Head of caudate nucleus (tissue), 42 donors: Measurements from ENCODE around the gene MEP1A.
A peak's percentile ranks its signal among the peaks of the same experiment; 100 is the strongest.
"Not testable (repeated sequence)": the region's sequence is repeated elsewhere in the genome, so short reads cannot be mapped to it uniquely, and the experiment has no call there.

Experiments
- DNase-seq, 42 donors: peaks; one replicate each; pipeline versions ENCODE4 v3.0.0 to v3.0.0-alpha.2; 2020 to 2021; ENCODE audit warnings: mixed read lengths in 7 of 42
- intact Hi-C: fragments of 100-400 bp; cut with DNase I; formaldehyde crosslinking; loops from one replicate; pipeline ENCODE4 v1.15.0; 2022

MEP1A gene

GRCh38 chr6:46816626-46817025, 23.4 kb downstream of the MEP1A start:
- intact Hi-C loops, result no loop called here
- no peak for DNase-seq

GRCh38 chr6:46819561-46819960, 26.4 kb downstream of the MEP1A start:
- no peak for DNase-seq
- intact Hi-C loops, result no loop called here

- intact Hi-C loops, result no loop called here
- no peak for DNase-seq
These were observed 28.3 kb downstream of the MEP1A start for GRCh38 chr6:46821458-46821881.

GRCh38 chr6:46828939-46829338, 35.8 kb downstream of the MEP1A start:
- intact Hi-C loops, result no loop called here
- no peak for DNase-seq

- DNase-seq, result no peak
- intact Hi-C loops, result no loop called here
These were observed 39.6 kb downstream of the MEP1A start for GRCh38 chr6:46832816-46833215.

GRCh38 chr6:46834257-46834916, 41.2 kb downstream of the MEP1A start:
- intact Hi-C loops, DNase-seq: not testable (repeated sequence)

- intact Hi-C loops, DNase-seq: not testable (repeated sequence)
These were observed 41.8 kb downstream of the MEP1A start for GRCh38 chr6:46834991-46835390.

GRCh38 chr6:46838033-46838432, 44.8 kb downstream of the MEP1A start:
- DNase-seq, result no peak
- intact Hi-C loops, result no loop called here

GRCh38 chr6:46842252-46842846, 49.2 kb downstream of the MEP1A start:
- DNase-seq, intact Hi-C loops: not testable (repeated sequence)

- no peak for DNase-seq
- intact Hi-C loops, result no loop called here
These were observed 51.9 kb downstream of the MEP1A start for GRCh38 chr6:46845126-46845525.

GRCh38 chr6:46848684-46849360, 55.6 kb downstream of the MEP1A start:
- intact Hi-C loops, result no loop called here

GRCh38 chr6:46849361-46849690, 56.1 kb downstream of the MEP1A start:
- no peak for DNase-seq
- intact Hi-C loops, result no loop called here

More at GRCh38 chr6:46848684-46849360, 55.6 kb downstream of the MEP1A start:
- DNase-seq, result peak; percentile 67 to 95 (median 87)

GRCh38 chr6:46850792-46851191, 57.6 kb downstream of the MEP1A start:
- DNase-seq, result no peak
- intact Hi-C loops, result loop anchor here (10.0 kb wide), 2 partner anchors 194 to 454 kb away; partner anchors contain the start of genes ADGRF1 and TNFRSF21

- not testable (repeated sequence) for DNase-seq
- intact Hi-C loops, result loop anchor here (10.0 kb wide), 2 partner anchors 193 to 453 kb away; partner anchors contain the start of genes ADGRF1 and TNFRSF21
These were observed 58.4 kb downstream of the MEP1A start for GRCh38 chr6:46851576-46851975.

GRCh38 chr6:46855966-46856365, 62.8 kb downstream of the MEP1A start:
- peak in 22 of 42 donors; percentile 8 to 81 (median 30) for DNase-seq
- intact Hi-C loops, result loop anchor here (10.0 kb wide), 2 partner anchors 189 to 449 kb away; partner anchors contain the start of genes ADGRF1 and TNFRSF21

GRCh38 chr6:46862381-46862780, 69.2 kb downstream of the MEP1A start:
- intact Hi-C loops, result no loop called here
- DNase-seq, result no peak

GRCh38 chr6:46863791-46864190, 70.6 kb downstream of the MEP1A start:
- no peak for DNase-seq
- intact Hi-C loops, result no loop called here

- intact Hi-C loops, result no loop called here
These were observed 72.0 kb downstream of the MEP1A start for GRCh38 chr6:46865221-46865620.

GRCh38 chr6:46867411-46867810, 74.2 kb downstream of the MEP1A start:
- intact Hi-C loops, result no loop called here
- no peak for DNase-seq

More at GRCh38 chr6:46865221-46865620, 72.0 kb downstream of the MEP1A start:
- no peak for DNase-seq

GRCh38 chr6:46876126-46876525, 82.9 kb downstream of the MEP1A start:
- intact Hi-C loops, result no loop called here
- DNase-seq, result no peak
